Mucosa of rectum (tissue), 2 donors: Measurements from ENCODE around the gene SETD2.
A peak's percentile ranks its signal among the peaks of the same experiment; 100 is the strongest.

ENCODE experiments used
- H3K27ac ChIP-seq, 2 donors: one replicate each; pipeline ENCODE4 v1.7.0; 2013; ENCODE audit warnings: inconsistent platforms in 2 of 2, low read depth in 2 of 2, low read length in 2 of 2
- H3K27me3 ChIP-seq, 2 donors: one replicate each; pipeline ENCODE4 v1.7.0; 2013; ENCODE audit warnings: low read length in 2 of 2; ENCODE audit not compliant: control insufficient read depth in 2 of 2, insufficient read depth in 2 of 2
- H3K36me3 ChIP-seq, 2 donors: one replicate each; pipeline ENCODE4 v1.7.0; 2013; ENCODE audit warnings: low read length in 2 of 2; ENCODE audit not compliant: control insufficient read depth in 2 of 2, insufficient read depth in 2 of 2
- H3K4me1 ChIP-seq, 2 donors: one replicate each; pipeline ENCODE4 v1.7.0; 2013; ENCODE audit warnings: low read length in 2 of 2, mild to moderate bottlenecking in 1 of 2; ENCODE audit not compliant: control insufficient read depth in 2 of 2, insufficient read depth in 2 of 2
- H3K4me3 ChIP-seq, 2 donors: one replicate each; pipeline ENCODE4 v1.7.0; 2013; ENCODE audit warnings: low read length in 2 of 2
- H3K9ac ChIP-seq, 2 donors: one replicate each; pipeline ENCODE4 v1.7.0; 2013; ENCODE audit warnings: low read length in 2 of 2, low read depth in 1 of 2, mild to moderate bottlenecking in 1 of 2
- H3K9me3 ChIP-seq, 2 donors: one replicate each; pipeline ENCODE4 v1.7.0; 2013; ENCODE audit warnings: low read length in 2 of 2; ENCODE audit not compliant: control insufficient read depth in 2 of 2
- donor health status: healthy.
- donor health status: Normal muscosa, but diverticular disease.

SETD2 gene

DNA sequence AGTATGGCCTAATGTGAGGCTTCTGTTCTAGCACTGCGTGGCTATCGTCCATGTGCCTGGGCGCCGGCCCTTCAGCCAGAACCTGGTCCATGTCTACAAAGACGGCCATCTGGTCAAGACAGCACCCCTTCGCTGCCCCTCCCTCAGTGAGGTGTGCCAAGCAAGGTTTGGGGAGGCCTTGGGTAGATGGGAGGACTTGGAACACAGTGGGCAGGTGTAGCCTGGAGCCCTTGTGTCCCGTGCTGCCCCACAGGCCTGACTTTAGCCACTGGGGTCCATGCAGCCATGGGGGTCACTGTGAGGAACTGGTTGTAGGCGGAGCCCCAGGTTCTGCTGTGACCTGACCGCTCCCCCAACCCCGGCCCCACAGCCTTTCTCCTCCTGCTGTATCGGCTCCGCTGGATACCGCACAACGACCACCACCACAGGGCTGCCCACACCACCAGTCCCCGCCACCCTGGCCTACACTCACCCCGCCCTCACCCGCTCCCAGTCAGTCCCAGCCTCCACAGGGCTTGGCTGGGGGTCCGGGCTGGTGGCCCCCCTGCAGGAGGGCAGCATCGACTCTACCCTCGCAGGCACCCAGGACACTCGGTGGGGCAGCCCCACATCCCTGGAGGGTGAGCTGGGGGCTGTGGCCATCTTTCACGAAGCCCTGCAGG, 167.9 kb downstream of the SETD2 start:
- no peaks in the 10 kb centered on the region for H3K9me3 ChIP-seq
- no peaks in the 10 kb centered on the region for H3K4me1 ChIP-seq
- no peak overlapping the region for H3K27ac ChIP-seq
- H3K36me3 ChIP-seq, result peaks cover 25 to 50% of the 10 kb centered on the region in 2 donors
- no peak overlapping the region for H3K4me3 ChIP-seq
- no peaks in the 10 kb centered on the region for H3K27me3 ChIP-seq
- H3K9ac ChIP-seq, result no peak overlapping the region

DNA sequence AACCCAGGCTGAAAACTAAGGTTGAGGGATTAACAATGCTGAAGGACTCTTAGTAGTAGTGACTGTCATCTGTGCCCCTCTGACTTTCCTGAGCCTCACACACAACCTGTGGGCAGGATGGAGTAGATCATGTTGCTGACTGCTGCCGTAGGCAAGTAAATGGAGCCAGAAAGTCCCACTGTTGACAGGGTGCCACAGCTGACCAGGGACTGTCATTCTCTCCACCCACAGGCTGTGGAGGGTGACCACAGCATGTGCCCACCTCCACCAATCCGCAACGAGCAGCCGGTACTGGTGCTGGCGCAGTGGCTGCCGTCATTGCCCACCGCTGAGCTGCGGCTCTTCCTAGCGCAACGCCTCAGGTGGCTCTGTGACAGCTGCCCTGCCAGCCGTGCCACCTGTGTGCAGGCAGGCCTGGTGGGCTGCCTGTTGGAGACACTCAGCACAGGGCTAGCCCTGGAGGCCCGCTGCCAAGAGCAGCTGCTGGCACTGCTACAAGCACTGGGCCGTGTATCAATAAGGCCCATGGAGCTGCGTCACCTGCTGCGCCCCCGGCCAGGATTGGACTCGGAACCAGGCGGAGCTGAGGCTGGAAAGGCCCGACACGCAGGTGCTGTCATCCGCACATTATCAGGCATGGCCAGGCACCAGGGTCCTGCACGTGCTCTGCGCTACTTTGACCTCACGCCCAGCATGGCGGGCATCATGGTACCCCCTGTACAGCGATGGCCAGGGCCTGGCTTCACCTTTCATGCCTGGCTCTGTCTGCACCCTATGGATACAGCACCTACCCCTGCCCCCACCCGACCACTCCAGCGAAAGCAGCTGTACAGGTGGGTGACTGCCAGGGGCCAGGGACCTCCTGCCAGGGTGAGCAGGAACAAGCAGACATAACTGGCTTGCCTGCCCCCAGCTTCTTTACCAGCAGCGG, 168.8 kb downstream of the SETD2 start:
- Histone ChIP-seq H3K4me3 (no peak overlapping the region), H3K27me3 (no peaks in the 10 kb centered on the region), H3K4me1 (no peaks in the 10 kb centered on the region), H3K36me3 (peaks cover 21 to 40% of the 10 kb centered on the region in 2 donors), H3K9me3 (no peaks in the 10 kb centered on the region), H3K27ac (no peak overlapping the region), H3K9ac (no peak overlapping the region)

DNA sequence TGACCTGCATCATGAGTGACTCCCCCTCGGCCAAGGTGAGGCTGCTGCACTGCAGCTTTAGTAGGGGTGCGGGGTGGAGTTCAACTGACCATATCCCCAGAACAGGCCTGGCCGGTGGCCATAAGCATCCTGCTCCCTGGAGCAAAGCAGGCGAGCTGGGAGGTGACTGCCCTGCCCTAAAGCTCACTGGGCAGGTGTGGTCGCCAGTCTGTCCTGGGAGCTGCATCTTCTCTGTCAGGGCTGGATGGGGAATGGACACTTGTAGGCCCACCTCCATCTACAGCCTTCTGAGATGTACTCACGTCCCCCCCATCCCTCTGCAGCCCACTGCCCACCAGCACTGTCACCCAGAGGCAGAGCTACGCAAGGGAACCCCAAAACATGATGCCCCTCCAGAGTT, 169.9 kb downstream of the SETD2 start:
- Histone ChIP-seq H3K9me3 (no peaks in the 10 kb centered on the region), H3K4me1 (no peaks in the 10 kb centered on the region), H3K36me3 (peaks cover 22 to 35% of the 10 kb centered on the region in 2 donors), H3K27me3 (no peaks in the 10 kb centered on the region), H3K9ac (no peak overlapping the region), H3K27ac (no peak overlapping the region), H3K4me3 (no peak overlapping the region)

DNA sequence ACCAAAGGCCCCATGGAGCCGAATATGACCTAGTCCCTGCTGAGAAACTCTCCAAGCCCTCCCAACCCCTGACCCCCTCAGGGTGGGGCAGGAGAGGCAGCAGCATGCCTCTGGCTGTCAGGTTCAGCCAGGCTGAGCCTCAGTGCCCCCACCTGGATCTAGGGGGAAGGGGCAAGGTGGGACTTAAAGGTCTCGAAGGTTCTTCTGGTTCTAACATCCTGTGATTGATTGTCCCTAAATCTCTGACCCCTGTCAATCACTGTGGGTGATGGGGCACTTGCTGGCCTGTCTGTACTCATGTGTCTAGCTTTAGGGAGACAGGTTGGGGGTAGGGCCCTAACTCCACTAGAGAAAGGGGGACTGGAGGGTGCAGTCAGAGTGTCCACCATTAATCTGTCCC, 170.6 kb downstream of the SETD2 start:
- no peak overlapping the region for H3K4me3 ChIP-seq
- H3K27me3 ChIP-seq, result no peaks in the 10 kb centered on the region
- H3K27ac ChIP-seq, result no peak overlapping the region
- peaks cover 22 to 33% of the 10 kb centered on the region in 2 donors for H3K36me3 ChIP-seq
- no peak overlapping the region for H3K9ac ChIP-seq
- no peaks in the 10 kb centered on the region for H3K4me1 ChIP-seq
- no peaks in the 10 kb centered on the region for H3K9me3 ChIP-seq

DNA sequence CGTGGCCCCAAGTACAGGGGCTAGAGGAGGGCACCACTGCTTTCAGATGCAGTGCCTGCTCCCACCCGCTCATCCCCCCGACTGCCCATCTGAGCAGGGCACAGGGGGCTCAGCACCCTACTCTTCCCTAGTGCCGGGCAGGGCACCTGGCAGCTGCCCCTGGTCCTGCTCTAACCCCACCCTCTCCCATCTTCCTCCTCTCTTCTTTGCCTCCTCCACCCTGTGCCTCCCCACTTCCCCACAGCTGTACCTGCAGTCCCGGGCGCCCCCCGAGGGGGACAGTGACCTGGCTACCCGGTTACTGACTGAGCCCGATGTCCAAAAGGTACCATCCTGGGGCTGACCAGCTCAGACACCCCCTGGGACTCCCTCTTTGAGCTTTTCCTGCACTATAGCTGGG, 171.7 kb downstream of the SETD2 start:
- H3K27me3 ChIP-seq, result no peaks in the 10 kb centered on the region
- H3K4me3 ChIP-seq, result no peak overlapping the region
- H3K9ac ChIP-seq, result no peak overlapping the region
- H3K27ac ChIP-seq, result no peak overlapping the region
- H3K4me1 ChIP-seq, result peaks cover 4 to 8% of the 10 kb centered on the region in 2 donors
- no peaks in the 10 kb centered on the region for H3K9me3 ChIP-seq
- peaks cover 22 to 33% of the 10 kb centered on the region in 2 donors for H3K36me3 ChIP-seq

DNA sequence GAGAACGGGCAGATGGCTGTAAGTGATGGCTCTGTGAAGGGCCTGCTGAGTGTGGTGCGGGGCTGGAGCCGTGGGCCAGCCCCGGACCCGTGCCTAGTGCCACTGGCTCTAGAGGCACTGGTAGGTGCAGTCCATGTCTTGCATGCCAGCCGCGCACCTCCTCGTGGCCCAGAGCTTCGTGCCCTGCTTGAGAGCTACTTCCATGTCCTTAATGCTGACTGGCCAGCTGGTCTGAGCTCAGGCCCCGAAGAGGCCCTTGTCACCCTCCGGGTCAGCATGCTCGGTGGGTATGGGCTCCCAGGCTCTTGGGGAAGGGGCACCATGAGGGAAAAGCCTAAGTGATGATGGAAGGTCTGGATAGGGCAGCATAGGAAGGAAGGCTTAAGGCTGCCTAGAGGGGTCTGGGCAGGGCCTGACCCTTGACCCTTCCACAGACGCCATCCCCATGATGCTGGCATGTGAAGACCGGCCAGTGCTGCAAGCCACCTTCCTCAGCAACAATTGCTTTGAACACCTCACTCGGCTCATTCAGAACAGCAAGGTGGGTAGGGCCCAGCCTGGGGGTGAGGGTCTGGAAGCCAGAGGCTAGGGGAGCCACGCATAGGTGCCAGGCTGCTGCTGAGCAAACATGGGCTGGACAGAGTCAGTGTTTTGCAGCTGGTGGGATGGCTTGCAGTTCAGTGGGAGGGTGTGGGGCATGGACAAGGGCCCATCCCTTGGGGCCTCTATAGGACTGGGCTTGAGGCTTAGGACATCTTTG, 172.3 kb downstream of the SETD2 start:
- Histone ChIP-seq H3K36me3 (peaks cover 22 to 31% of the 10 kb centered on the region in 2 donors), H3K4me3 (no peak overlapping the region), H3K4me1 (peaks cover 10 to 14% of the 10 kb centered on the region in 2 donors), H3K9me3 (no peaks in the 10 kb centered on the region), H3K9ac (no peak overlapping the region), H3K27me3 (no peaks in the 10 kb centered on the region), H3K27ac (no peak overlapping the region)

DNA sequence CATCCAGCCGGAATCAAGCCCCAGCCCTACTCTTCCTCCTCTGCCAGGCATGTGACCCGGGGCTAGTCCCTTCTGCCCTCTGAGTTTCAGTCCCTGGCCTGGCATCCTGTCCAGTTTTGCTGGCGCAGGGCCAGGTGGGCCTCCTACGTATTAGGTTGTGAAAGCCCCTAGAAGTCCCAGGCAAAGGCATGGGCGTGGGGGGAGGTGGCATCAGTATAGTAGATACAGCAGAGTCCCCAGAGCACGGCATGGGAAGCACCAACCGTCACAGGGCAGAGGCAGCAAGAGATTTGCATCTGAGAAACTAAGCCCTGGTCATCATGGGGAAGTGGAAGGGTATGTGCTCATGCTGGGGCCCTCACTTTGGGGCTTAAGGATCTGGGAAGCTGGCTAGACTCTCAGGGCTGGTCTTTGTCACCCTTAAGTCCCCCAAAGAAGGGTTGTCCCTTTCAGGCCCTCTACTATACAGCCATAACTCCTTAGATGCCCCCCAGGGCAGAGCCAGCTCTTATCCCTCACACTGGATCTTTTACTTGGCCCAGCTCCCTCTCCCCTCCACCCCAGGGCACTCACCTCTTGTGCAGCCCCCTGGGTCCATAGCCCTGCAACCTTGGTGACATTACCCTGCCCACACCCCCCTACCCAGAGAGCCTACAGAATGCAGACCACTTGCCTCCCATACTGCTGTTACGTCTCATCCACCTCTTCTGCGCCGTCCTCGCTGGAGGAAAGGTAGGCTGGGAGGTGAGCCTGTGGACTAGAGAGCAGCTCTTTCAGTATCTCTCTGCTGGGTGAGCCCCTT, 173.1 kb downstream of the SETD2 start:
- Histone ChIP-seq H3K4me1 (peaks cover 18 to 22% of the 10 kb centered on the region in 2 donors), H3K9ac (no peak overlapping the region), H3K27me3 (no peaks in the 10 kb centered on the region), H3K9me3 (no peaks in the 10 kb centered on the region), H3K27ac (no peak overlapping the region), H3K4me3 (no peak overlapping the region), H3K36me3 (peaks cover 22 to 30% of the 10 kb centered on the region in 2 donors)

DNA sequence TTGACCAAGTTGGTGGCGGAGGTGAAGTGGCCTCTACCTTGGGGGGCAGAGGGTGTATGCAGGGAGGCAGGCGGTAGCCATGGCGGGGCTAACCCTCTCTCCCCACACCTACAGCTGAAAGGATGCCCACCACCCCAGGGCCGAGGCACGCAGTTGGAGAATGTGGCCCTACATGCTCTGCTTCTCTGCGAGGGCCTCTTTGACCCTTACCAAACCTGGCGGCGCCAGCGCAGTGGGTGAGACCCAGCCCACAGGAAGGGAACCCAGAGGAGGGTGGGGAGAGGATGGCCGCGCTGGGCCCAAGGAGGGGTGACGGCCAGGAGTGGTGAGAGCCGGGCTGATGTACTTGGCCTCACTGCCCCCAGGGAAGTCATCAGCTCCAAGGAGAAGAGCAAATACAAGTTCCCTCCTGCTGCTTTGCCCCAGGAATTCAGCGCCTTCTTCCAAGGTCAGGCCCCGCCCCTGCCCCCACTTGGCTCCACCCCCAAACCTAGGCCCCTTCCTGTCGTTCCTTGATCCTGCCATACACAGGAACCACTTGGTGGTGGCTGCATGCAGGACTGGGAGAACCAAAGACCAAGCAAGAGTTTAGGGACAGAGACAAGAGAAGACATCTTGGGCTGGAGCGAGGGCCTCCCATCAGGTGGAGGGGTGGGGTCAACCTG, 174.6 kb downstream of the SETD2 start:
- Histone ChIP-seq H3K27me3 (no peaks in the 10 kb centered on the region), H3K4me1 (peaks cover 20 to 31% of the 10 kb centered on the region in 2 donors), H3K36me3 (peaks cover 13 to 16% of the 10 kb centered on the region in 2 donors), H3K4me3 (peak overlapping the region in 1 of 2 donors; percentile 7), H3K9me3 (no peaks in the 10 kb centered on the region), H3K9ac (no peak overlapping the region), H3K27ac (no peak overlapping the region)

DNA sequence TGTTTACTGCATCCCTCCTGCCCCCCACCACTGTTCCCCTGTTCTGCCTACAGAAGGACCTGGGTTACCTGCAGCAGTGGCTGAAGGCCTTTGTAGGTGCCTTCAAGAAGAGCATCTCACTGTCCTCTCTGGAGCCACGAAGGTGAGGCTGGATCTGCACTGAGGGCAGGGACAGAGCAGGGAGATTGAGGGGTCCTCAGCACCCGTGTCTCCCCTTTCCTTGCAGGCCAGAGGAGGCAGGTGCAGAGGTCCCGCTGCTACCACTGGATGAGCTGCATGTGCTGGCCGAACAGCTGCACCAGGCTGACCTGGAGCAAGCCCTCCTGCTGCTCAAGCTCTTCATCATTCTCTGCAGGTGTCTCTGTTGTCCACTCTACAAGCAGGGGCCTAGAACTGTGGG, 175.3 kb downstream of the SETD2 start:
- Histone ChIP-seq H3K4me1 (peaks cover 20 to 31% of the 10 kb centered on the region in 2 donors), H3K4me3 (peak overlapping the region in 1 of 2 donors; percentile 7), H3K36me3 (peaks cover 8 to 10% of the 10 kb centered on the region in 2 donors), H3K27ac (peak overlapping the region in 1 of 2 donors; percentile 45), H3K27me3 (no peaks in the 10 kb centered on the region), H3K9ac (no peak overlapping the region), H3K9me3 (no peaks in the 10 kb centered on the region)
